CD4-positive, alpha-beta T cell treated with Interleukin-4 for 4 hours (primary cell): ENCODE results near the gene CD47.

Source experiments
- DNase-seq: peaks from one replicate; pipeline ENCODE4 v3.0.0-alpha.2; 2020

The CD47 gene

DNA sequence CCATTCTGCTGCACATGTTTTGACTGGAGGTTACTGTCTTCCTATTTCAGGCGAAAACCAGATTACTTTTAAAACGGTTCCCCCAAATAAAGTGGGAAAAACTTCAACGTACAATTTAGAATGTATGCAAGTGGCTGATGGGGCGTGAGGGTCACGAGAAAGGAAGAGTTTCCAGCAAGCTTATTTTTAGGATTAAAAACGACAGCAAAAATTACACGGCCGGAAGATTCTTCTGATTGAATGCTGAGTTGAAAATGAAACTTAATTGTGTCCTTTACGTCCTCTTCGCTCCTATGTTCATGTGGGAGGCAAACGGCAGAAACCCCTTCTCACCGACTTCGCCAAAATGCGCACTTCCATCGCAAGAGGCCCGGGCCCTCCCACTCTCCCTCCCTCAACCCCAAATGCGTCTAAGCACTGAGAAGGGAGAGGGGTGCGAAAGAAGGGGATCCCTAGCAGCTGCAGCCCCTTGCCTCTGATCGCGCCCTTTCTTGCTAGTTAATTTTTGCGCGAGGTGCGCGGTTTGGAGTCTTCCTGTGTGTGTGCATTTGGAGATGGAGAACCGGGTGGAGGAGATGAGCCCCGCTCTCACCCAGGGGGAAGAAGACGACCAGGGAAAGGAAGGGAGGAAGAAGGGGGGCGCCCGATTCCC, 656 bp downstream of the CD47 start:
- DNase-seq, result peak; percentile 58

DNA sequence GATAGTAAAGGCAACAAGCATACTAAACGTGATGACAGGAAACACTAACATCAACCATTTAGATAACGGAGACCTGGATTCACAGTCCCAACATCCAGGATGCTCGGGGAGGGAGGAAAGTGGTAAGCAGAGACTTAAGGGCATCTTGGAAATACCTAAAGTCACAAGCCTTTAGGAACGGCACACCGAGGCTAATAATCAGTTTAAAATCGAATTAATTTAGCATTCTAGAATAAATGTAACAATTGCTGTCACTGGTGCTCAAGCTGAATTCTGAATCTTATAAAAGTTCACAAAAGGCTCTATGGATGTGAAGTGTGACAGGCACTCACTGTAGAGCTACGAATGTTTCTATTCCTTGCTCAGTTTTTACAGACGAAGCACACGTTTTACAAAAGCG, 1.3 kb downstream of the CD47 start:
- no peak for DNase-seq

DNA sequence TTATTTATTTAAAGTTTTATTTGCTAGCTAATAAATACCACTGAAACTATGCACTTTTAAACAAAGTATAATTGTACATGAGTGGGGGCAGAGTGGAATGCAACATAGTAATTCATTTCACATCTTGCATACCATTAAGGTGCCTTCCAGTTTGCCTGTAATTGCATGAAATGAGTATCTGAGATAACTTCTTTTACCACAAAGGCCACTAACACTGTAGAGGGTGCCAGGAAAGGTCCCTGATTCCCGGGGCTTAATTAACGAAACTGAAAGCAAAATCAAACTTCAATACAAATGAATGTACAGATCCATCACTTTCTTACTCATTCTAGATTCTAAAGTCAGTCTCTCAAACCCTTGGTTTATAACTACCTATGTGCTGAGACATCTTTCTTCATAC, 2.1 kb downstream of the CD47 start:
- peak; percentile 67 for DNase-seq

GRCh38 chr3:108088146-108088545, 2.7 kb downstream of the CD47 start:
- no peak for DNase-seq

DNA sequence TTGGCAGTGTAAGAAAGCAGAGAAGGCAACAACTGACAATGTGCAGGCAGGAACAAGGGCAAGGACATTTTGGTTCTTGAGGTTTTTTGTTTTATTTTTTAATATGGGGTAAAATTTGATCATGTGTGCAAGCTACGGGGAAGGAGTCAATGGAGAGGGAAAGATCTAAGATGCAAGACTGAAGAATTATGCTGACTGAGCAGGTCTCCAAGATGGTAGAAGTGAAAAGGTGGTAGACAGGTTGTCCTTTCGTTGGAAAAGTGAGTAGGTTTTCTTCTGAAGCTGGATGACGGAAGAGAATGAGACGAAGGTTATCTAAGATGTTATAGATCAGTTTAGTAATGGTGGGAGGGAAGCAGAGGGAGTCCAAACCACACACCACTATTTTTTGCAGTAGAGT, 4.2 kb downstream of the CD47 start:
- no peak for DNase-seq

DNA sequence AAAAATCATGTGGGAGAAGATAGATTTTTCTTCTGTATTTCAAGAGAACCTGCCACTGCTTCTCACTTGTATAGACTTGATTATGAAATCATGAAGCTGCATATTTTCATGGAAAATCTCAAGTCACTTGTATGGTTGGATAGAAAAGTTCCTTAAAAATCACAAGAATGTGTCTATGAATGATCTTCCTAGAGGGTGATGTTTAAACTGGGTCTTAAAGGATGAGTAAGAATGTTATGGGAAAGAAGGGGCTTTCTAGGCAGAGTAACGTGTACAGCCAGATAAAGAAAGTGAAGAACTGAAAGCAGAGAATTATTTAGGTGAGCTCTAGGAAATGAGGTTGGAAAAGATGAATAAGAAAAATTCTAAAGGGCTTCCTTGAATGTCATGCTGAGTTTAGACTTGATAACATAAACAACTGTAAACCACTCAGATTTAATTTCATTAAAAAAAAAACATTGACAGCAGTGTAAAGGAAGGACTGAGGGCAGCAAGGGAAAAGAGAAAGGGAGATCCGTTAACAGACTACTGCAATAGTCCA, 5.0 kb downstream of the CD47 start:
- DNase-seq, result no peak

- no peak for DNase-seq
Observed at GRCh38 chr3:108085370-108085769, 5.5 kb downstream of the CD47 start.

GRCh38 chr3:108079877-108080276, 11.0 kb downstream of the CD47 start:
- DNase-seq, result peak; percentile 17

DNA sequence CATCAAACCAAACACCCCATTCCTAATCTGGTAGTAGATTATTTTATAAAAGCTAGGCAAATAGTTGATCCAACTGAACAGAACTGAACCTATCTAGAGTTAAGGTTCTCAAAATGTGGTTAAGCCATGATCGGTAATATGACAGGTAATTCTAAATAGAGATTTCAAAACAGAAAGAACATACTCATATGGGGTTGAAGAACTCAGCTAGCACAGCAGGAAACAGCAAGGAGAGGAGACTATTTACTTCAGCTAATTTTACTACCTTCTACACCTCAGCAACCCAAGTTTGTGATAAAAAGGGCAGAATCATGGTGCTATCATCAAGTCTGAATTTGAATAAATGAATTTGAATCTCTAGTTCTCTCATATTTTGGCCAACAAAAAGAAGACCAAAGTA, 11.8 kb downstream of the CD47 start:
- DNase-seq, result no peak

GRCh38 chr3:108076564-108076963, 14.3 kb downstream of the CD47 start:
- DNase-seq, result no peak

DNA sequence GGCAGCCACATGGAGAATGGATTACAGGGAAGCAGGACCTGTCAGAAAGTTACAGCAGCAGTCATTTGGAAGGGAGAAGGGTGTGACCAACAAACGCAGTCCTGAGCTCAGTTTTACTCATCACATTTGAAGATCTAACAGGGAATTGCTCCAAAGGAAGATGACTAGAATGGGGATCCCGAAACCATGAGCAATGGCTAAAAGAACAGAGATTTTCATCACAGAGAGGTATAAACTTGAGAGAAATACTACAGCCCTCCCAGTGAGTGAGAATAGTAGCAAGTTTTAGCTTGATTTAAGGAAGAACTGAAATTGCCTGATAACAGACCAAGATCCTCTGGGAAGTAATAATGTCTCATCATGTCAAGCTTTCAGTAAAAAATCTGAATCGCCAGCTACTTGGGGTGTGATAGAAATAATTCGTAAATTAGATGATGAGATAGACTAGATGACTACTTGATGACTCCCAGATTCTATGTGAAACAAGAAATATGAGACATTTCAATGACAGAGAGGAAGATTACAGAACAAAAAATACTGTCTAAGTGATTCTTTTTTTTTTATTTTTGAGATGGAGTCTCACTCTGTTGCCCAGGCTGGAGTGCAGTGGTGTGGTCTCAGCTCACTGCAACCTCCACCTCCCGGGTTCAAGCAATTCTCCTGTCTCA, 16.9 kb downstream of the CD47 start:
- DNase-seq, result no peak

DNA sequence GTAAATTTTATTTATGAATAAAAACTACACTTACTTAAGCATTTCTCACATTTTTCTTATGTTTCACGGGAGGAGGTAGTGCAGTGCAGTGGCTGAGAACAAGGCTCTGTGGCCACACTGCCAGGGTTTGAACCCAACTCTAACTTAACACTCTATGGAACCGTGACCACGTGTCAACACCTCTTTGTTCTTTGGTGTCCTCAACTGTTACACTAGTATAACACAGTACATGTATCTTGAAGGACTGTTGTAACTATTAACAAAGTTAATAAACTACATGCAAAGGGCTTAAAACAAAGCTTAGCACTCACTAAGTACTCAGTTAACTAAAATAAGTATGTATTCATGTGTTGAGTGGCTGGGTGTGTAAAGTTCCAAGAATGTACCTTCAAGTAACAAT, 19.5 kb downstream of the CD47 start:
- DNase-seq, result no peak

- DNase-seq, result no peak
Observed at GRCh38 chr3:108070356-108070755, 20.5 kb downstream of the CD47 start.

DNA sequence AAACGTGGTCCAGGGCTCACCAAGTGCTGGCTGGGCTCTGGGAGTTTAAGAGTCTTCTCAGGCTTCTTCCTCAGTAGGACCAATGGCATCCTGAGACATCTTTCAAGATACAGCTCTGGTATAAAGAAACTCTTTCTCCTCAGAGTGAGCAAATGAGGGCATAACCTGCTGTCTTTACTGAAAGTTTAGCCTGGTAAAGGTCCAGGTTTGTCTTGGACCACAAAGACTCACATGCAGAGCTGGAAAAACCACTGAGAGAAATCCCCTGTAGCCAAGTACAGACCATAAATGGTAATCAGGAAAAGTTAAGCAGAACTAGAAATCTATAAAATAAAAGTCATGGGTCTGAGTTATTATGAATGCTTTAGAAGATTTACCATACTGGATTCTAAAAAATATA, 23.1 kb downstream of the CD47 start:
- DNase-seq, result no peak

- DNase-seq, result no peak
Observed at GRCh38 chr3:108065096-108065495, 25.7 kb downstream of the CD47 start.

DNA sequence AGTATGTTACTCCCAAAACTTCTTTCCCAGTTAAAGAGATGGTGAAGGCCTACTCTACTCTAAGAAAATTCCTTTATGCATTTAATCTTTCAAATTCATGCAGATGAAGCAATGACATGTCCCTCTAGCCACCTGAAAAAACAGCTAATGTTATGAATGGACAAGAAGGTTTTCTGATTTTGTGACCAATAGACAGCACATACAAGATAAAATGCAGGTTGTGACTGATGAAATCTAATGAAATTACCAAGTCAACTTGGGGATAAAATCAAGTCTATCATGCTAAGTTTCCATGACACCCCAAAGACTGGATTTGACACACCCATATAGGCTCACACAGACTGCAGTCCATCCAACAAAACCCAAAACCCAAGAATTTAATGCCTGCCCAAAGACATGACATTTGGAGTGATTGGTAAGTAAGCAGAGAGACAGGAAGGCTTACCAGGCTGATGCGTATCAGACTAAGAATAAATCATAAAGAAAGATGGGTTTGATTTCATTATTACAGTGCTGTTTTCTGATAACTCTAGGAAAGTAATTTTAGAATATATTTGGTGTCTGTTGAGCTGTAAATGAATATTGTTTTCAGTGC, 26.4 kb downstream of the CD47 start:
- DNase-seq, result no peak

DNA sequence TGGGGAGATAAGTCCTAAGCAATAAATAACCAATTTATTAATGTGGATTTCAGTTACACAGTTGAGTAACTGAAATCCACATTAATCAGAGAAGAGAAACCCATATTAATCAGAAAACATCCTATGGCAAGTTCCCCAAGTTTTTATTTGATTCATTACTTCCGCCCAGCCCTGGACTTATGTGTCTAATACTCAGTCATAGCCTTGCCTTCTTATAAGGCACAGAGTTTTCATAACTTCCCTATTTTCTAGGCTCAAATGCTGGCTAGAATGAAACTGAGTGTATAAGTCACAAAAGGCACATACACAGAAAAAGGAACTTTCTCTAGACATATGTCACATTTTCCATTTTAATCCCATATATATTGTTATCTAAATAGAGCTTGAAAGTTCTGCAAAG, 28.8 kb downstream of the CD47 start:
- peak; percentile 17 for DNase-seq

- DNase-seq, result no peak
Observed at GRCh38 chr3:108060331-108060730, 30.5 kb downstream of the CD47 start.

DNA sequence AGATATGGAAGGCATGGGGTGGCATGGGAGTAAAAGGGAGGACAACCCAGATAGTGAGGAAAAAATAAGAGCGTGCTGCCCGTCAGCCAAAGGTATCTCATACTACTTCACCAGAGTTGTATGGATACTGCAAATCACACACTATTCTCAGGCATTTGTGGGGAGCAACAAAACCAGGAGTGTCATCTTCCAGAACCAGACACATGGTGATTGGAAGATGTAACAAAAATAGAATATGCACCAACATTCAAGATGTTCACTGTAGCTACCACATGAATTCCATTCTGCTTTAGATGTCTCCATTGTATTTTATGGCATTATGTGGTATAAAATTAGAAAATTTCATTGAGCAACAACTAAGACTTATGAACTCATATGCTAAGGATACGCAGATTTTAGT, 34.9 kb downstream of the CD47 start:
- no peak for DNase-seq

DNA sequence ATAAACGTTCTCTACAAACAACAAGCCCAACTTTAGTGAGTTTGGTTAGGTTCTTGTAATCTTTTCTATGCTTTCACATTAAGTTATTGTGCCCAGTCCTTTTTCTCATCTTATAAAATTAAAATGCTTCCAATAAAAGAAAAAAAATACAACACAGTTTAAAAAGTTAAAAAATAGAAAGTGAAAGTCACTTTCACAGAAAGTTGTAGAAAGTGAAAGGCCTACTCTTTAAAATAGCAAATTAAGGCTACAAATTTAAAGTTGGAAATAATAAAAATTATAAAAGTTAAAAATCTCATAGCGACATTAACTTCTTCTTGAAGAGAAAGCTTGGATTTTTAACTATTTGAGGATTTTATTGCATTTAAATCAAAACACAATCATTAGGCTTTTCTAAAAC, 35.9 kb downstream of the CD47 start:
- no peak for DNase-seq

- DNase-seq, result no peak
Observed at GRCh38 chr3:108053483-108053882, 37.3 kb downstream of the CD47 start.

- no peak for DNase-seq
Observed at GRCh38 chr3:108053067-108053466, 37.8 kb downstream of the CD47 start.

DNA sequence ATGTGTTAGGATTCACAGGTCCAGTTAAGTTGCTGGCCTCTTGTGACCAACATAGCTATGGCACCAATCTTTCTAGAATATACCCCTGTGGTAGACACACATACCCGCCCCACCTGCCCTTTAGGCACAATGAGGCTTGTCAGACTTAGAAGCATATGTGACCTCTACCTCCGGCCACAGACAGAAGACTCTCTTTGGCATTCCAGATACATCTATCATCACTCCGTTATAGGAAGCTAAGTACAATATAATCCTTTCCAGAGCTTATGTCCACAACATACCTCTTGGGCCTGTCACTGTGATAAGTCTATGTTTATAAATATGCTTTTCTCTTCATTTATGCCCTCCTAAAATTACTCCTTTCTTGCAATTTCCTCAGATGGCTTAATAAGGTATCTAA, 39.8 kb downstream of the CD47 start:
- no peak for DNase-seq

GRCh38 chr3:108047987-108048386, 42.8 kb downstream of the CD47 start:
- DNase-seq, result no peak
